C4-2B (cell line): ENCODE measurements around the gene SLC22A6.

Source experiments
- ZFX ChIP-seq: fragments of 450-650 bp; IDR thresholded peaks from 2 replicates; pipeline ENCODE4 v1.6.1; 2017
- TF ChIP-seq, protein P1 (sequence below): fragments of 450-650 bp; conservative IDR thresholded peaks from 2 replicates; pipeline ENCODE4 v1.5.1; 2017; ENCODE audit warnings: mild to moderate bottlenecking

DNA sequence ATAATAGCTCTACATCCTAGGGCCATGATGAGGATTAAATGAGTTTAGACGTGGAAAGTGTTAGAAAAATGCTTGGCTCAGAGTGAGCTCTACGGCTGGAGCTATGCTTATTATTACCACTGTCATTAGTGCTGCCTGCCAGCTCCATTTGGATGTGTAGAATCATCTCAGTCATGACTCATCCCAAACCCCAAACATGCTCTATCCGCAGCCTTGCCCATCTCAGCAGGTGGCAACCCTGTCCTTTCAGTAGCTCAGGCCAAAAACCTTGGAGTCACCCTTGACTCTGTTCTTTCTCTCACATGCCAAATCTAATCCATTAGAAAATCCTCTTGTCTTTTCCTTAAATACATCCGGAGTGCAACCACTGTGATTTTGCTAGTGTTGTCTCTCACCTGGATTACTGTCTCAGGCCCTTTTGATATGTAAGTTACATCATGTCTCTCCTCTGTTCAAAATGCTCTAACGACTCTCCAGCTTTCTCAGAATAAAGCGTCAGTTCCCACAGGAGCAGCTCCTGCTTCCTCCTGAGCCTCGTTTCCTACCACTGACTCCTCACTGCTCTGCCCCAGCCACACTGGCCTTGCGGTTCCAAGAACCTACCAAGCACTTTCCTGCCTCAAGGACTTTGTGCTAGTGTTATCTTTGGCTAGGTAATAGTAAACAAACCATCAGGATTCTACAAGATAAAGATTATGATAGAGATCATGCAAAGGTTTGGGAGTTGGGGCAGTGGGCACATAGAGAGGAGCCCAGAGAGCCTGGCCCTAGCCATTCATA, 53.1 kb downstream of the SLC22A6 start:
- TF ChIP-seq, protein P1, sequence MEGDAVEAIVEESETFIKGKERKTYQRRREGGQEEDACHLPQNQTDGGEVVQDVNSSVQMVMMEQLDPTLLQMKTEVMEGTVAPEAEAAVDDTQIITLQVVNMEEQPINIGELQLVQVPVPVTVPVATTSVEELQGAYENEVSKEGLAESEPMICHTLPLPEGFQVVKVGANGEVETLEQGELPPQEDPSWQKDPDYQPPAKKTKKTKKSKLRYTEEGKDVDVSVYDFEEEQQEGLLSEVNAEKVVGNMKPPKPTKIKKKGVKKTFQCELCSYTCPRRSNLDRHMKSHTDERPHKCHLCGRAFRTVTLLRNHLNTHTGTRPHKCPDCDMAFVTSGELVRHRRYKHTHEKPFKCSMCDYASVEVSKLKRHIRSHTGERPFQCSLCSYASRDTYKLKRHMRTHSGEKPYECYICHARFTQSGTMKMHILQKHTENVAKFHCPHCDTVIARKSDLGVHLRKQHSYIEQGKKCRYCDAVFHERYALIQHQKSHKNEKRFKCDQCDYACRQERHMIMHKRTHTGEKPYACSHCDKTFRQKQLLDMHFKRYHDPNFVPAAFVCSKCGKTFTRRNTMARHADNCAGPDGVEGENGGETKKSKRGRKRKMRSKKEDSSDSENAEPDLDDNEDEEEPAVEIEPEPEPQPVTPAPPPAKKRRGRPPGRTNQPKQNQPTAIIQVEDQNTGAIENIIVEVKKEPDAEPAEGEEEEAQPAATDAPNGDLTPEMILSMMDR, result no peak
- TF ChIP-seq ZFX, result no peak
